ENCODE data around the gene PPARG.

- TF ChIP-seq POLR2AphosphoS5 (IDR thresholded peaks at IDR 0.05) (no peak), CTCF (IDR thresholded peaks at IDR 0.05) (no peak), POLR2A (IDR thresholded peaks at IDR 0.05) (no peak)
These were observed 30.0 kb upstream of the PPARG start for GRCh38 chr3:12258911-12259310.
